ENCODE measurements around the gene MFAP5.

DNA sequence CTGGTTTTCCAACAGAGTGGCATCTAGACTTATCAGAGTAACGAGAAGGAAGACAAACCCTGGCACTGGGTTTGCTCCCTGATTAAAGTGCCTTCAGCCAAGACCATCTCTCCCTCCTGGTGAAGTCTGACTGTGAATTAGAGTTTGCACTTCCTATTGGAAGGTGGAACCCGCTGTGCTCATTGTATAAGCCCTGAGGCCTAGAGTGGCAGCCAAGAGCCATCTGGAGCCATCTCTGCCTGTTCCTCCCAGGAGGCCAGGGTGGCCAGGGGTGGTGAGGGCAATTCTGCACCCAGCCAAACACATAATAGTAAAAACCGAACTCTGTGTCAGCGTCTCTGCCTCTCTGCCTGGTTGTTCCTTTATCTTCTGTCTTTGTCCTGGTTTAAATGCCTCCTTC lies 25.0 kb downstream of the MFAP5 start:
- no peak for TF ChIP-seq POLR2A (IDR thresholded peaks at IDR 0.05)
- TF ChIP-seq POLR2AphosphoS5 (IDR thresholded peaks at IDR 0.05) = no peak
- TF ChIP-seq, protein P1, sequence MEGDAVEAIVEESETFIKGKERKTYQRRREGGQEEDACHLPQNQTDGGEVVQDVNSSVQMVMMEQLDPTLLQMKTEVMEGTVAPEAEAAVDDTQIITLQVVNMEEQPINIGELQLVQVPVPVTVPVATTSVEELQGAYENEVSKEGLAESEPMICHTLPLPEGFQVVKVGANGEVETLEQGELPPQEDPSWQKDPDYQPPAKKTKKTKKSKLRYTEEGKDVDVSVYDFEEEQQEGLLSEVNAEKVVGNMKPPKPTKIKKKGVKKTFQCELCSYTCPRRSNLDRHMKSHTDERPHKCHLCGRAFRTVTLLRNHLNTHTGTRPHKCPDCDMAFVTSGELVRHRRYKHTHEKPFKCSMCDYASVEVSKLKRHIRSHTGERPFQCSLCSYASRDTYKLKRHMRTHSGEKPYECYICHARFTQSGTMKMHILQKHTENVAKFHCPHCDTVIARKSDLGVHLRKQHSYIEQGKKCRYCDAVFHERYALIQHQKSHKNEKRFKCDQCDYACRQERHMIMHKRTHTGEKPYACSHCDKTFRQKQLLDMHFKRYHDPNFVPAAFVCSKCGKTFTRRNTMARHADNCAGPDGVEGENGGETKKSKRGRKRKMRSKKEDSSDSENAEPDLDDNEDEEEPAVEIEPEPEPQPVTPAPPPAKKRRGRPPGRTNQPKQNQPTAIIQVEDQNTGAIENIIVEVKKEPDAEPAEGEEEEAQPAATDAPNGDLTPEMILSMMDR (IDR thresholded peaks at IDR 0.05) = no peak
